C4-2B (cell line): ENCODE data around the gene FLII.

ENCODE experiments used
- CTCF ChIP-seq: fragments of 450-650 bp; conservative IDR thresholded peaks from 2 replicates; pipeline ENCODE4 v1.5.1; 2017; ENCODE audit warnings: mild to moderate bottlenecking
- ZFX ChIP-seq: fragments of 450-650 bp; IDR thresholded peaks from 2 replicates; pipeline ENCODE4 v1.6.1; 2017

DNA sequence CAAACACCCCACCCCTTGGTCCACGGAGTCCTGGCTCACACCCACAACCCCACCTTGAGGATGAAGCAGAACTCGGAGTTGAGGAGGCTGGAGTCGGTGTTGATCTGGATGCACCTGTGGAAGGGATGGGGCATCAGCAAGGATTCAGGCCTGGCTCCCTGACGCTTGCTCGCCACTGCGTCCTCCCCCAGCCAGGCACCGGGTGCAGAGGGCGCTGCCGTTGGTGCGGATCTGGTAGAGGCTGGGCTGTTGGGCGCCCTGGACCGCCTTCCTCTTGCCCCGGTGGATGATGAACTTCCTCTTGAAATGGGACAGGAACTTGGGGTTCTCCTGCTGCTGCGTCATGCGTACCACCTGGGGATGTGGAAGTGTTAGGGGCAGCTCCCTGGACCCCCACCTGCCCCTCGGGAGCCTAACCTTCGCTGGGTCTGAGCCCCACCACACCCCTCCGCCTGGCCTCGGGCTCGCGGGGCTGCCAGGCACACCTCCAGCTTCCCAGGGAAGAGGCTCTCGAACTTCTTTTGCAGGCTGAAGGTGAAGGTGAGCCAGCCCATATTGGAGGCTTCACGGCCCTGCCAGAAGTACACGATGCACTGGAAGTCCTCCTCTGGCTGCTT is 12.3 kb downstream of the FLII start:
- TF ChIP-seq CTCF, result no peak
- no peak for TF ChIP-seq ZFX
